SHP77 (cell line): Measurements from ENCODE around the gene COMMD9.
"Not testable (repeated sequence)": the region's sequence is repeated elsewhere in the genome, so short reads cannot be mapped to it uniquely, and the experiment has no call there.

ENCODE experiments used
- DNase-seq, 2 experiments: peaks; one replicate each; lab custom pipeline; 2025; lab: John Stamatoyannopoulos, UW

COMMD9 gene

GRCh38 chr11:36289226-36289852 lies at the start of gene COMMD9:
Gene COMMD9, minus strand, starts transcription at chr11:36289424. Its CDS starts 12 bp downstream, at chr11:36289412.
- DNase-seq = peak; percentile 98

GRCh38 chr11:36333897-36334296 lies 44.7 kb upstream of the COMMD9 start:
- peak in 1 of 2 experiments; percentile 0 for DNase-seq

GRCh38 chr11:36333468-36333867 lies 44.2 kb upstream of the COMMD9 start:
- DNase-seq = no peak

- no peak for DNase-seq
These were observed 41.2 kb upstream of the COMMD9 start for GRCh38 chr11:36330411-36330810.

GRCh38 chr11:36328966-36329673 lies 39.9 kb upstream of the COMMD9 start:
- DNase-seq = no peak

- no peak for DNase-seq
These were observed 37.5 kb upstream of the COMMD9 start for GRCh38 chr11:36326524-36327419.

- not testable (repeated sequence) for DNase-seq
These were observed 36.2 kb upstream of the COMMD9 start for GRCh38 chr11:36325403-36325802.

- DNase-seq = not testable (repeated sequence)
These were observed 35.7 kb upstream of the COMMD9 start for GRCh38 chr11:36324956-36325355.

- DNase-seq = no peak
These were observed 28.8 kb upstream of the COMMD9 start for GRCh38 chr11:36317992-36318391.

- no peak for DNase-seq
These were observed 26.8 kb upstream of the COMMD9 start for GRCh38 chr11:36316049-36316448.

GRCh38 chr11:36314434-36314767 lies 25.2 kb upstream of the COMMD9 start:
- DNase-seq = no peak

- DNase-seq = no peak
These were observed 24.7 kb upstream of the COMMD9 start for GRCh38 chr11:36313750-36314433.

- DNase-seq = no peak
These were observed 23.6 kb upstream of the COMMD9 start for GRCh38 chr11:36312611-36313472.

- peak; percentile 25 to 43 for DNase-seq
These were observed 22.8 kb upstream of the COMMD9 start for GRCh38 chr11:36311926-36312595.

GRCh38 chr11:36309779-36310178 lies 20.6 kb upstream of the COMMD9 start:
- DNase-seq = no peak

- no peak for DNase-seq
These were observed 19.4 kb upstream of the COMMD9 start for GRCh38 chr11:36308577-36308976.

GRCh38 chr11:36306888-36307287 lies 17.7 kb upstream of the COMMD9 start:
- peak; percentile 4 to 8 for DNase-seq

- DNase-seq = no peak
These were observed 15.8 kb upstream of the COMMD9 start for GRCh38 chr11:36305047-36305446.

- no peak for DNase-seq
These were observed 15.1 kb upstream of the COMMD9 start for GRCh38 chr11:36304351-36304750.

GRCh38 chr11:36300650-36301049 lies 11.4 kb upstream of the COMMD9 start:
- DNase-seq = no peak
